ENCODE measurements around the gene NOC2L. TPM values are rescaled to one million over a fixed set of nuclear protein-coding genes. Genes with fewer than 3 reads are reported as not detected.

Gene NOC2L
- total RNA-seq, 1 experiment from 2014 or later, result 130 TPM

DNA sequence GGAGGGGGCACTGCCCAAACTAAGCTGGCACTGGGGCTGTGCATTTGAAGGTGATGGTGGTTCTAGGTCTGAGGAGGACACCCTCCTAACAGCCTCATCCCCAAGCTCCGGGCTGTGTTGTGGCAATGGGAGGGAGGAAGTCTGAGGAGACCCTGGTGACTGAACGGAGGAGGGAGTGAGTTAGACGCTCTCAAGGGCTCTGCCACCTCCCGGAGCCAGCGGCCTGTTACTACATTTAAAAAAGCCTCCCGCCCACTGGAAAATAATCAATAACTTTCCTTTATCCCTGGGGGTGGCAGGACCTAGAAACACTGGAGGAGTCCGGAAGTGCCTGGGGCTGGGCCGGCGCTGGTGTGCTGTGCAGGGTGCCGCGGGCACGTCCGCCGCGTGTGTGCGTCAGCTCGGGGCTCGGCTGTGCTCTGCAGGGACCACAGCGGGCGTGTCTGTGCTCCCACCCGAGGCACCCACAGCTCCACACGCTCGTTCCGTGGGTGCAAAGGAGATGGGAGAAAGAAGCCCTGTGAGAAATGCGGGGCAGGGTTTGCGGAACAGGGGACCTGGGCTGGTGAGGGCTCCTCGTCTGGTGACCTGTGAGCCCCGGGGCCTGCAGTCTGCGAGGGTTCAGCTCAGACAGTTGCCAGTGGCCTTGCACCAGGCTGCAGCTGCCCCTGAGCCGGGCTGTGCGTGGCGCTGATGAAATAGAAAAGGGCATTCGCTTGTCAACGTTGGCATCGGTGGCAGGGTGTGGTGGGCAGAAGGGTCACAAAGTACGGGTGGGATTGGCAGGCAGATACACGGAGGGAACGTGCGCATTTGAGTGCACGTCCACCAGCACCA, 30.0 kb downstream of the NOC2L start:
- no peak overlapping the region for H3K4ac ChIP-seq (ENCODE audit: low read depth, low read length)
- H4K20me1 ChIP-seq (ENCODE audit: control insufficient read depth, insufficient read depth, insufficient read length), result peaks cover 10% of the 10 kb centered on the region
- no peak overlapping the region for H4K91ac ChIP-seq (ENCODE audit: insufficient read length, low read depth, low read length)
- H3K4me2 ChIP-seq (ENCODE audit: insufficient read depth, insufficient read length, low read length), result no peak overlapping the region
- no peak overlapping the region for H2BK120ac ChIP-seq (ENCODE audit: low read depth, low read length, poor library complexity, severe bottlenecking)
- TF ChIP-seq, protein P1, sequence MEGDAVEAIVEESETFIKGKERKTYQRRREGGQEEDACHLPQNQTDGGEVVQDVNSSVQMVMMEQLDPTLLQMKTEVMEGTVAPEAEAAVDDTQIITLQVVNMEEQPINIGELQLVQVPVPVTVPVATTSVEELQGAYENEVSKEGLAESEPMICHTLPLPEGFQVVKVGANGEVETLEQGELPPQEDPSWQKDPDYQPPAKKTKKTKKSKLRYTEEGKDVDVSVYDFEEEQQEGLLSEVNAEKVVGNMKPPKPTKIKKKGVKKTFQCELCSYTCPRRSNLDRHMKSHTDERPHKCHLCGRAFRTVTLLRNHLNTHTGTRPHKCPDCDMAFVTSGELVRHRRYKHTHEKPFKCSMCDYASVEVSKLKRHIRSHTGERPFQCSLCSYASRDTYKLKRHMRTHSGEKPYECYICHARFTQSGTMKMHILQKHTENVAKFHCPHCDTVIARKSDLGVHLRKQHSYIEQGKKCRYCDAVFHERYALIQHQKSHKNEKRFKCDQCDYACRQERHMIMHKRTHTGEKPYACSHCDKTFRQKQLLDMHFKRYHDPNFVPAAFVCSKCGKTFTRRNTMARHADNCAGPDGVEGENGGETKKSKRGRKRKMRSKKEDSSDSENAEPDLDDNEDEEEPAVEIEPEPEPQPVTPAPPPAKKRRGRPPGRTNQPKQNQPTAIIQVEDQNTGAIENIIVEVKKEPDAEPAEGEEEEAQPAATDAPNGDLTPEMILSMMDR (conservative IDR thresholded peaks at IDR 0.05), result no peak
- Mint-ChIP-seq H3K4me3 (no peak overlapping the region), H3K27me3 (ENCODE audit: low read depth) (peaks cover 92% of the 10 kb centered on the region), H3K36me3 (ENCODE audit: insufficient read depth in 1 of 3, low read depth in 3 of 3) (peaks cover 0 to 3% (median 0%) of the 10 kb centered on the region in 3 experiments; a peak in 2 of 7 replicates), H3K9me3 (peaks cover 0 to 4% of the 10 kb centered on the region in 2 experiments; a peak in 1 of 5 replicates), H3K27ac (no peak overlapping the region), H3K4me1 (peaks cover 8 to 29% of the 10 kb centered on the region in 2 experiments; a peak in 3 of 4 replicates)
- H3K14ac ChIP-seq (ENCODE audit: insufficient read depth, low read length), result no peak overlapping the region; the same call in 1 of the 2 replicates
- H4K5ac ChIP-seq (ENCODE audit: insufficient read length, low read depth, low read length), result no peak overlapping the region
- H3K9me3 ChIP-seq (ENCODE audit: control insufficient read depth, low read depth, low read length), result no peaks in the 10 kb centered on the region
- H2BK20ac ChIP-seq (ENCODE audit: low read depth, low read length, poor library complexity, severe bottlenecking), result no peak overlapping the region
- H3T11ph ChIP-seq (ENCODE audit: low read length), result no peak overlapping the region
- no peak overlapping the region for H3K18ac ChIP-seq (ENCODE audit: insufficient read length, low read depth, low read length)
- no peak overlapping the region for H2BK15ac ChIP-seq (ENCODE audit: low read depth, low read length)
- no peaks in the 10 kb centered on the region for H3K79me1 ChIP-seq (ENCODE audit: insufficient read depth, low read depth, low read length, poor library complexity, severe bottlenecking)
- H2BK5ac ChIP-seq (ENCODE audit: insufficient read length, low read length), result no peak overlapping the region
- no peak overlapping the region for H2BK12ac ChIP-seq (ENCODE audit: insufficient read length, low read depth, low read length)
- no peak overlapping the region for H4K8ac ChIP-seq (replicated peaks; ENCODE audit: insufficient read length, low read depth, low read length)
- no peaks in the 10 kb centered on the region for H3K79me2 ChIP-seq (ENCODE audit: insufficient read depth, low read length)
- H3K23ac ChIP-seq (ENCODE audit: insufficient read length, low read depth, low read length), result no peak overlapping the region
- H3K9ac ChIP-seq (ENCODE audit: extremely low read depth, insufficient read length, low read length), result no peak overlapping the region
- H3K23me2 ChIP-seq (ENCODE audit: insufficient read length, low read depth, low read length, poor library complexity, severe bottlenecking), result peaks cover 7% of the 10 kb centered on the region
- H3K27me3 ChIP-seq (ENCODE audit: insufficient read depth, low read length), result peaks cover 78% of the 10 kb centered on the region
- no peak overlapping the region for H3K27ac ChIP-seq (ENCODE audit: insufficient read length, low read depth, low read length)
- H3K56ac ChIP-seq (ENCODE audit: insufficient read length, low read depth, low read length), result no peak overlapping the region
- no peak overlapping the region for H2AK5ac ChIP-seq (ENCODE audit: insufficient read length, low read length)
- H3K4me1 ChIP-seq (ENCODE audit: insufficient read depth, low read length), result no peaks in the 10 kb centered on the region
- no CpG with 5 or more reads among the region's 40 CpGs for WGBS (ENCODE audit: extremely low coverage, insufficient read length, low lambda C conversion rate)
- no peak overlapping the region for H2AFZ ChIP-seq (ENCODE audit: low read length)
- DNase-seq, result no peak

Data from H9 (cell line).